Activated B cell treated with CpG ODN at 0.5 μM for 24 hours (primary cell): ENCODE results near the gene ZFYVE27. TPM values are rescaled to one million over a fixed set of nuclear protein-coding genes. Genes with fewer than 3 reads are reported as not detected.

Source experiments
- ATAC-seq: fragments of 200-7000 bp; cut with Tn5 transposase; one replicate; pipeline ENCODE4 v1.10.0; 2021; ENCODE audit warnings: low read depth, mild to moderate bottlenecking, moderate library complexity
- CTCF ChIA-PET: fragments of 350-600 bp; sonication (Branson Sonifier 250); formaldehyde crosslinking; loops from one replicate; lab custom pipeline; 2021; ENCODE audit warnings: antibody characterized with exemption; lab: Charles Lee
- POLR2A ChIA-PET: fragments of 350-600 bp; sonication (Branson Sonifier 250); formaldehyde crosslinking; loops from one replicate; lab custom pipeline; 2021; ENCODE audit warnings: antibody characterized with exemption; lab: Charles Lee
- DNase-seq: peaks from one replicate; pipeline ENCODE4 v3.0.0; 2022
- H3K27ac Mint-ChIP-seq: one replicate; pipeline ENCODE4 v1.8.0; 2020; ENCODE audit warnings: mixed read lengths
- H3K27me3 Mint-ChIP-seq: one replicate; pipeline ENCODE4 v1.8.0; 2021; ENCODE audit warnings: mixed read lengths
- H3K36me3 Mint-ChIP-seq: one replicate; pipeline ENCODE4 v1.8.0; 2021; ENCODE audit warnings: low read depth, mixed read lengths
- H3K4me1 Mint-ChIP-seq: one replicate; pipeline ENCODE4 v1.8.0; 2021; ENCODE audit warnings: mixed read lengths
- H3K4me3 Mint-ChIP-seq: one replicate; pipeline ENCODE4 v1.8.0; 2020; ENCODE audit warnings: mild to moderate bottlenecking, mixed read lengths
- H3K9me3 Mint-ChIP-seq: one replicate; pipeline ENCODE4 v1.8.0; 2020; ENCODE audit warnings: mixed read lengths
- intact Hi-C: fragments of 100-400 bp; cut with micrococcal nuclease; formaldehyde crosslinking; loops from one replicate; pipeline ENCODE4 v1.15.1; 2024
- total RNA-seq: library from RNA; stranded (reverse); gene quantifications from 2 replicates; pipeline ENCODE4 v1.2.3, GENCODE V29; 2022
- TF ChIP-seq, protein P1 (sequence below): fragments of 200-600 bp; IDR thresholded peaks from one replicate; pipeline ENCODE4 v1.8.0; 2022; ENCODE audit warnings: antibody characterized with exemption, mild to moderate bottlenecking

ZFYVE27 gene
- total RNA-seq, 1 donor from 2014 or later = 65.7 TPM

DNA sequence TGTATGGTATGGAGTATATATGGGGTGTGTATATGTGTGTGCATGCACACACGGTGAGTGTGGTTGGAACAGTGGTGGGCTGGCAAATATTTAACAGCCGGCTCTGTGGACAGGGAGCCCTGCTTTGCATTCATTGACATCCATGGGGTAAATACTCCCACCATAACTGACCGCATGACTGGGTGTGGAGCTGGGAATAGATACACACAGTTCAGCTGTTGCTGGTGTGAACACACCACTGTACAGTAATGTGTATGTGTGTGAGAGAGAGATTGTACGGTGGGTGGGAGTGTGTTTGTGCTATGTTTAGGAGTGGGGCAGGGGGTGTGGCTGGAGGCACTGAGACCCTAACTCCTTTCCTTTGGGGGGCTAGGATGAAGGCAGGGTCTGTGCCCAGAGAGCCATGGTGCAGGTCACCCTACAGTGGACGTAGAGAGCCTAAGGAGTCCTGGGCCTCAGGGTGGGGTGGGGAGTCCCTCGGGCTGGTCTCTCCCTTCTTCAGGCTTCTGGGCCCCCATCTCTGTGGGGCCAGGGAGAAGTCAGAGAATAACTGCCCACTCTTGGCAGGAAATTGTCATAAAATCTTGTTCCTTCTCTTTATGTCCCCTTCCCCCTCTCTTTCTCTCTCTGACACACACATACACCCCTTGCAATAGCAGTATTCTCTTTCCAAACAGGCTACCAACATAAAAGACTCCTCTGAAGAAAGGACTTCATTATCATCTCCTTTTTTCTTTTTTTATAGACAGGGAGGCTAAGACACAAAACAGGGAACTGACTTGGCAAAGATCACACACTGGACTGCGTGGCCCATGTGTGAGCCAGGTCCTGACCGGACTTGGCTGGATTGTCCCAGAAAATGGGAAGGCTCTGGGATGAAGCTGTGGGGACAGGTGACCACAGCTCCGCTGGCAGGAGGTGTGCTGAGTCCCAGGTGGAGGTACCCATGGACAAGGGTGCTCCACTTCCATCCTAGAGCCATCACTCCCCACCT is 31.7 kb downstream of the ZFYVE27 start:
- no peak overlapping the region for H3K4me3 Mint-ChIP-seq
- TF ChIP-seq, protein P1, sequence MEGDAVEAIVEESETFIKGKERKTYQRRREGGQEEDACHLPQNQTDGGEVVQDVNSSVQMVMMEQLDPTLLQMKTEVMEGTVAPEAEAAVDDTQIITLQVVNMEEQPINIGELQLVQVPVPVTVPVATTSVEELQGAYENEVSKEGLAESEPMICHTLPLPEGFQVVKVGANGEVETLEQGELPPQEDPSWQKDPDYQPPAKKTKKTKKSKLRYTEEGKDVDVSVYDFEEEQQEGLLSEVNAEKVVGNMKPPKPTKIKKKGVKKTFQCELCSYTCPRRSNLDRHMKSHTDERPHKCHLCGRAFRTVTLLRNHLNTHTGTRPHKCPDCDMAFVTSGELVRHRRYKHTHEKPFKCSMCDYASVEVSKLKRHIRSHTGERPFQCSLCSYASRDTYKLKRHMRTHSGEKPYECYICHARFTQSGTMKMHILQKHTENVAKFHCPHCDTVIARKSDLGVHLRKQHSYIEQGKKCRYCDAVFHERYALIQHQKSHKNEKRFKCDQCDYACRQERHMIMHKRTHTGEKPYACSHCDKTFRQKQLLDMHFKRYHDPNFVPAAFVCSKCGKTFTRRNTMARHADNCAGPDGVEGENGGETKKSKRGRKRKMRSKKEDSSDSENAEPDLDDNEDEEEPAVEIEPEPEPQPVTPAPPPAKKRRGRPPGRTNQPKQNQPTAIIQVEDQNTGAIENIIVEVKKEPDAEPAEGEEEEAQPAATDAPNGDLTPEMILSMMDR = no peak
- DNase-seq (no peak), ATAC-seq (no peak)
- no peak overlapping the region for H3K27ac Mint-ChIP-seq
- no peaks in the 10 kb centered on the region for H3K9me3 Mint-ChIP-seq
- peaks cover 32% of the 10 kb centered on the region for H3K27me3 Mint-ChIP-seq
- H3K4me1 Mint-ChIP-seq = peaks cover 31% of the 10 kb centered on the region
- intact Hi-C loops = no loop called here
- POLR2A ChIA-PET = no interaction called here
- CTCF ChIA-PET = no interaction called here
- H3K36me3 Mint-ChIP-seq = peaks cover 2% of the 10 kb centered on the region

- Mint-ChIP-seq H3K4me1 (peaks cover 17% of the 10 kb centered on the region), H3K27me3 (peaks cover 36% of the 10 kb centered on the region), H3K4me3 (no peak overlapping the region), H3K27ac (no peak overlapping the region), H3K9me3 (no peaks in the 10 kb centered on the region), H3K36me3 (peaks cover 2% of the 10 kb centered on the region)
- CTCF ChIA-PET = no interaction called here
- DNase-seq (no peak), ATAC-seq (no peak)
- TF ChIP-seq, protein P1 = no peak
- intact Hi-C loops = no loop called here
- POLR2A ChIA-PET = no interaction called here
Measured at GRCh38 chr10:97770255-97770654, 33.3 kb downstream of the ZFYVE27 start.

- CTCF ChIA-PET = no interaction called here
- TF ChIP-seq, protein P1 = no peak
- H3K4me3 Mint-ChIP-seq = no peak overlapping the region
- H3K27me3 Mint-ChIP-seq = peaks cover 38% of the 10 kb centered on the region
- H3K27ac Mint-ChIP-seq = no peak overlapping the region
- H3K4me1 Mint-ChIP-seq = peaks cover 15% of the 10 kb centered on the region
- peaks cover 2% of the 10 kb centered on the region for H3K36me3 Mint-ChIP-seq
- intact Hi-C loops = no loop called here
- POLR2A ChIA-PET = no interaction called here
- DNase-seq (no peak), ATAC-seq (no peak)
- H3K9me3 Mint-ChIP-seq = no peaks in the 10 kb centered on the region
Measured at GRCh38 chr10:97771055-97771891, 34.3 kb downstream of the ZFYVE27 start.

DNA sequence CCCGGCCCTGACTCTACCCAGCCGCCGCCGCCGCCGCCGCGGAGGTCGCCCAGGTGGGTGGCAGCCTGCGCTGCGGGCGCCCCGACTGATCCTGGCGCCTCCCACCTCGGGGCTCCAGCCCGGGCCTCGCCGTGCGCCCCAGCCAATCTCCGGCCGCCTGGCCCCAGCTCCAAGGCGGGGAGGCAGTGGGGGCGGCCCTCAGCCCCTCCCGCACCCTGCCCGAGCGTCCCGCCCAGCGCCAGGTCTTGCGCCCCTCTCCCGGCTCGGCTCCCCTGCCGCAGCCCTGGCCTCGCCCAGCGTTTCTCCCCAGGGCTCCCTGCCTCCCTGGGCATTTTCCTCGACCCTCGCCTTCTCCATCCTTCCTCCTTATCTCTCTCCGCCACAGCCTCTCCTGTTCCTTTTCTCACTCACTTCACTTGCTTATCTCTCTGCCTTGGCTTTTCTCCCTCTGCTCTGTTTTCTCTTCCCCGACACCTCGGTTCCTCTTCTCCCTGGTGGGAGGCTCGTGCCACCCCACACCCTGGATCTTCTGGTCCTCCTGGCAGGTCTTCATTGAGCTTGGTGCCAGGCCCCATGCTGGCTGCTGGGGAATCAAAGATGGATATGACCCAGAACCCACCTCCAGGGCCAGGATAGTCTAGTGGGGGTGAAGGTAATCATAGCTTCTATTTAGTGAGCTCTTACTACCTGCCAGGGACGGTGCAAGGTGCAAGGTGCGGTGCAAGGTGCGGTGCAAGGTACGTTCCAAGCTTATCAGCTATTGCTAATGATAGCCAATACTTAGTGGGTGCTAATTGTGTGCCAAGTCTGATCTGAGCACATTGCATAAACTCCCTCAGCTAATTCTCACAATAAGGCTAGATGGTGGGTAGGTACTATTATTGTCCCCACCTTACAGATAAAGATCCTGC is 35.2 kb downstream of the ZFYVE27 start, which contains the start of gene SFRP5:
TSS of gene SFRP5 (minus strand) at position 87 of the 911 bp plus-strand sequence. CDS start 166 bp downstream, outside the sequence.
- peak within 1 kb of the TSS; percentile 8 for H3K4me3 Mint-ChIP-seq
- ChIA-PET CTCF (no interaction called here), POLR2A (no interaction called here)
- TF ChIP-seq, protein P1 = no peak
- intact Hi-C loops = no loop called here
- H3K27ac Mint-ChIP-seq = no peak within 1 kb of the TSS
- H3K9me3 Mint-ChIP-seq = no peaks in the 10 kb centered on the region
- peaks cover 38% of the 10 kb centered on the region for H3K27me3 Mint-ChIP-seq
- H3K4me1 Mint-ChIP-seq = peaks cover 15% of the 10 kb centered on the region
- DNase-seq = no peak
- peaks cover 2% of the 10 kb centered on the region for H3K36me3 Mint-ChIP-seq
- no peak for ATAC-seq
